Astrocyte of the cerebellum (primary cell): ENCODE data around the gene TMEM50B.

Experiments used
- DNase-seq: peaks from one replicate; pipeline ENCODE4 v3.0.0-alpha.2; 2011; ENCODE audit warnings: low read depth
- H3K4me3 ChIP-seq: 2 replicates; pipeline ENCODE4 v1.5.1; 2011; ENCODE audit warnings: mild to moderate bottlenecking, low read depth, low read length, moderate library complexity
- CTCF ChIP-seq: IDR thresholded peaks from 2 replicates; pipeline ENCODE4 v1.5.1; 2012; ENCODE audit warnings: low read length, low read depth, moderate library complexity, mild to moderate bottlenecking; ENCODE audit errors: missing control alignments
- in situ Hi-C: cut with HindIII; loops from 2 replicates; pipeline ENCODE4 v1.10.0; 2017; ENCODE audit warnings: low sequenced_read_pairs

The TMEM50B gene

GRCh38 chr21:33492571-33492970 lies 12.8 kb upstream of the TMEM50B start:
- DNase-seq, result no peak
- H3K4me3 ChIP-seq, result no peak overlapping the region
- in situ Hi-C loops, result no loop called here
- TF ChIP-seq CTCF, result no peak

GRCh38 chr21:33491373-33492102 lies 11.8 kb upstream of the TMEM50B start, which contains the start of gene DNAJC28:
TSS of gene DNAJC28 (minus strand) at chr21:33491716. CDS start at chr21:33489393, 2,323 bp downstream.
- H3K4me3 ChIP-seq, result peak within 1 kb of the TSS; percentile 83
- in situ Hi-C loops, result no loop called here
- TF ChIP-seq CTCF, result no peak

GRCh38 chr21:33490991-33491372 lies 11.2 kb upstream of the TMEM50B start:
- in situ Hi-C loops, result no loop called here
- no peak for DNase-seq
- TF ChIP-seq CTCF, result no peak
- peak overlapping the region; percentile 83 for H3K4me3 ChIP-seq

More at GRCh38 chr21:33491373-33492102, 11.8 kb upstream of the TMEM50B start, which contains the start of gene DNAJC28:
- DNase-seq, result peak; percentile 83

GRCh38 chr21:33488936-33489335 lies 9.2 kb upstream of the TMEM50B start:
- in situ Hi-C loops, result no loop called here
- no peak overlapping the region for H3K4me3 ChIP-seq
- TF ChIP-seq CTCF, result no peak
- no peak for DNase-seq

- no peak for TF ChIP-seq CTCF
- in situ Hi-C loops, result no loop called here
- no peak for DNase-seq
- no peak overlapping the region for H3K4me3 ChIP-seq
These were observed 8.2 kb upstream of the TMEM50B start for GRCh38 chr21:33487996-33488395.

- no peak for DNase-seq
- in situ Hi-C loops, result no loop called here
- TF ChIP-seq CTCF, result no peak
- H3K4me3 ChIP-seq, result no peak overlapping the region
These were observed 1.7 kb upstream of the TMEM50B start for GRCh38 chr21:33481314-33481943.
